NCI-H2196 (cell line): ENCODE data around the gene AP3M1.
"Not testable (repeated sequence)": the region's sequence is repeated elsewhere in the genome, so short reads cannot be mapped to it uniquely, and the experiment has no call there.

ENCODE experiments used
- DNase-seq: peaks from one replicate; lab custom pipeline; 2025; ENCODE audit not compliant: unreplicated experiment; lab: John Stamatoyannopoulos, UW

AP3M1 gene

GRCh38 chr10:74164716-74165529 lies 14.3 kb upstream of the AP3M1 start:
- DNase-seq = no peak

- DNase-seq = no peak
These were observed 12.9 kb upstream of the AP3M1 start for GRCh38 chr10:74163319-74164068.

GRCh38 chr10:74160013-74160412 lies 9.4 kb upstream of the AP3M1 start:
- no peak for DNase-seq

GRCh38 chr10:74156919-74157289 lies 6.3 kb upstream of the AP3M1 start:
- DNase-seq = peak; percentile 13

GRCh38 chr10:74153676-74154075 lies 3.0 kb upstream of the AP3M1 start:
- DNase-seq = no peak

- peak; percentile 8 for DNase-seq
These were observed 2.5 kb upstream of the AP3M1 start for GRCh38 chr10:74153123-74153522.

GRCh38 chr10:74151879-74152722 lies 1.5 kb upstream of the AP3M1 start:
- no peak for DNase-seq

- DNase-seq = peak; percentile 97
These were observed 606 bp upstream of the AP3M1 start, which contains the start of gene ADK for GRCh38 chr10:74150990-74151878. ADK (plus strand) TSS chr10:74151221; CDS start chr10:74151279, 58 bp downstream.

GRCh38 chr10:74146980-74147379 lies 3.6 kb downstream of the AP3M1 start:
- DNase-seq = not testable (repeated sequence)

- DNase-seq = no peak
These were observed 5.5 kb downstream of the AP3M1 start for GRCh38 chr10:74145133-74145532.

GRCh38 chr10:74140553-74140952 lies 10.1 kb downstream of the AP3M1 start:
- DNase-seq = no peak

- no peak for DNase-seq
These were observed 10.6 kb downstream of the AP3M1 start for GRCh38 chr10:74139981-74140380.

- not testable (repeated sequence) for DNase-seq
These were observed 12.0 kb downstream of the AP3M1 start for GRCh38 chr10:74138596-74138995.

GRCh38 chr10:74137992-74138391 lies 12.6 kb downstream of the AP3M1 start:
- no peak for DNase-seq

- DNase-seq = no peak
These were observed 15.2 kb downstream of the AP3M1 start for GRCh38 chr10:74135452-74135851.

GRCh38 chr10:74133923-74134820 lies 16.5 kb downstream of the AP3M1 start:
- DNase-seq = peak; percentile 61

GRCh38 chr10:74123081-74123480 lies 27.5 kb downstream of the AP3M1 start:
- DNase-seq = no peak

- no peak for DNase-seq
These were observed 28.6 kb downstream of the AP3M1 start for GRCh38 chr10:74122060-74122459.

- no peak for DNase-seq
These were observed 29.3 kb downstream of the AP3M1 start for GRCh38 chr10:74121368-74121767.
